HEK293 (cell line): ENCODE measurements around the gene FGR.

Source experiments
- ELK4 ChIP-seq: IDR thresholded peaks from 2 replicates; pipeline ENCODE4 v1.6.1; 2011; ENCODE audit warnings: mild to moderate bottlenecking, low read depth, low read length, borderline replicate concordance
- KLF10 ChIP-seq: fragments of 450-650 bp; IDR thresholded peaks from 2 replicates; pipeline ENCODE4 v1.5.1; 2018; ENCODE audit warnings: missing biosample characterization, mild to moderate bottlenecking, missing genetic modification characterization
- PRDM1 ChIP-seq: fragments of 450-650 bp; formaldehyde crosslinking; IDR thresholded peaks from 2 replicates; pipeline ENCODE4; 2016; ENCODE audit warnings: missing biosample characterization, missing genetic modification characterization
- PRDM10 ChIP-seq: fragments of 450-650 bp; formaldehyde crosslinking; IDR thresholded peaks from 2 replicates; pipeline ENCODE4 v1.5.1; 2016; ENCODE audit warnings: missing biosample characterization, missing genetic modification characterization
- SCRT1 ChIP-seq: fragments of 450-650 bp; formaldehyde crosslinking; IDR thresholded peaks from 2 replicates; pipeline ENCODE4 v1.5.1; 2016; ENCODE audit warnings: missing biosample characterization, missing genetic modification characterization, borderline replicate concordance
- SCRT2 ChIP-seq: fragments of 450-650 bp; formaldehyde crosslinking; IDR thresholded peaks from 2 replicates; pipeline ENCODE4 v1.5.1; 2016; ENCODE audit warnings: missing biosample characterization, missing genetic modification characterization
- SP3 ChIP-seq: fragments of 450-650 bp; formaldehyde crosslinking; IDR thresholded peaks from 2 replicates; pipeline ENCODE4 v1.5.1; 2016; ENCODE audit warnings: missing biosample characterization, missing genetic modification characterization
- ZEB2 ChIP-seq: fragments of 450-650 bp; formaldehyde crosslinking; IDR thresholded peaks from 2 replicates; pipeline ENCODE4 v1.5.1; 2016; ENCODE audit warnings: missing biosample characterization, missing genetic modification characterization
- ZFP69B ChIP-seq: fragments of 450-650 bp; formaldehyde crosslinking; IDR thresholded peaks from 2 replicates; pipeline ENCODE4 v1.5.1; 2016; ENCODE audit warnings: missing biosample characterization, missing genetic modification characterization
- ZNF155 ChIP-seq: fragments of 450-650 bp; formaldehyde crosslinking; IDR thresholded peaks from 2 replicates; pipeline ENCODE4 v1.5.1; 2016; ENCODE audit warnings: missing biosample characterization, missing genetic modification characterization
- ZNF169 ChIP-seq: fragments of 450-650 bp; formaldehyde crosslinking; IDR thresholded peaks from 2 replicates; pipeline ENCODE4 v1.5.1; 2016; ENCODE audit warnings: missing biosample characterization, missing genetic modification characterization
- ZNF2 ChIP-seq: fragments of 450-650 bp; formaldehyde crosslinking; IDR thresholded peaks from 2 replicates; pipeline ENCODE4 v1.5.1; 2016; ENCODE audit warnings: missing biosample characterization, missing genetic modification characterization
- ZNF211 ChIP-seq: fragments of 450-650 bp; formaldehyde crosslinking; IDR thresholded peaks from 2 replicates; pipeline ENCODE4 v1.5.1; 2016; ENCODE audit warnings: low read depth, missing biosample characterization, missing genetic modification characterization
- ZNF335 ChIP-seq: fragments of 450-650 bp; formaldehyde crosslinking; conservative IDR thresholded peaks from 2 replicates; pipeline ENCODE4 v1.5.1; 2016; ENCODE audit warnings: missing biosample characterization, missing genetic modification characterization
- ZNF423 ChIP-seq: fragments of 450-650 bp; formaldehyde crosslinking; IDR thresholded peaks from 2 replicates; pipeline ENCODE4 v1.5.1; 2016; ENCODE audit warnings: missing biosample characterization, missing genetic modification characterization
- ZNF48 ChIP-seq: fragments of 450-650 bp; formaldehyde crosslinking; IDR thresholded peaks from 2 replicates; pipeline ENCODE4 v1.5.1; 2016; ENCODE audit warnings: missing biosample characterization, missing genetic modification characterization
- ZNF596 ChIP-seq: fragments of 450-650 bp; IDR thresholded peaks from 2 replicates; pipeline ENCODE4 v1.5.0; 2018; ENCODE audit warnings: missing biosample characterization, mild to moderate bottlenecking, missing genetic modification characterization, moderate library complexity
- ZNF660 ChIP-seq: fragments of 450-650 bp; IDR thresholded peaks from 2 replicates; pipeline ENCODE4 v1.5.1; 2018; ENCODE audit warnings: missing biosample characterization, mild to moderate bottlenecking, missing genetic modification characterization
- ZNF701 ChIP-seq: fragments of 450-650 bp; formaldehyde crosslinking; IDR thresholded peaks from 2 replicates; pipeline ENCODE4 v1.5.1; 2016; ENCODE audit warnings: missing biosample characterization, missing genetic modification characterization
- ZNF830 ChIP-seq: fragments of 450-650 bp; IDR thresholded peaks from 2 replicates; pipeline ENCODE4 v1.5.0; 2018; ENCODE audit warnings: missing biosample characterization, missing genetic modification characterization, low read depth, mild to moderate bottlenecking, moderate library complexity
- ZSCAN30 ChIP-seq: fragments of 450-650 bp; IDR thresholded peaks from 2 replicates; pipeline ENCODE4 v1.5.1; 2018; ENCODE audit warnings: missing biosample characterization, mild to moderate bottlenecking, missing genetic modification characterization, moderate library complexity
- TF ChIP-seq, protein P1 (sequence below): fragments of 450-650 bp; formaldehyde crosslinking; IDR thresholded peaks from 2 replicates; pipeline ENCODE4 v1.5.1; 2016; ENCODE audit warnings: missing biosample characterization, missing genetic modification characterization
- TF ChIP-seq, protein P2 (sequence below): fragments of 450-650 bp; IDR thresholded peaks from 2 replicates; pipeline ENCODE4 v1.5.1; 2018; ENCODE audit warnings: missing biosample characterization, missing genetic modification characterization

Gene FGR

DNA sequence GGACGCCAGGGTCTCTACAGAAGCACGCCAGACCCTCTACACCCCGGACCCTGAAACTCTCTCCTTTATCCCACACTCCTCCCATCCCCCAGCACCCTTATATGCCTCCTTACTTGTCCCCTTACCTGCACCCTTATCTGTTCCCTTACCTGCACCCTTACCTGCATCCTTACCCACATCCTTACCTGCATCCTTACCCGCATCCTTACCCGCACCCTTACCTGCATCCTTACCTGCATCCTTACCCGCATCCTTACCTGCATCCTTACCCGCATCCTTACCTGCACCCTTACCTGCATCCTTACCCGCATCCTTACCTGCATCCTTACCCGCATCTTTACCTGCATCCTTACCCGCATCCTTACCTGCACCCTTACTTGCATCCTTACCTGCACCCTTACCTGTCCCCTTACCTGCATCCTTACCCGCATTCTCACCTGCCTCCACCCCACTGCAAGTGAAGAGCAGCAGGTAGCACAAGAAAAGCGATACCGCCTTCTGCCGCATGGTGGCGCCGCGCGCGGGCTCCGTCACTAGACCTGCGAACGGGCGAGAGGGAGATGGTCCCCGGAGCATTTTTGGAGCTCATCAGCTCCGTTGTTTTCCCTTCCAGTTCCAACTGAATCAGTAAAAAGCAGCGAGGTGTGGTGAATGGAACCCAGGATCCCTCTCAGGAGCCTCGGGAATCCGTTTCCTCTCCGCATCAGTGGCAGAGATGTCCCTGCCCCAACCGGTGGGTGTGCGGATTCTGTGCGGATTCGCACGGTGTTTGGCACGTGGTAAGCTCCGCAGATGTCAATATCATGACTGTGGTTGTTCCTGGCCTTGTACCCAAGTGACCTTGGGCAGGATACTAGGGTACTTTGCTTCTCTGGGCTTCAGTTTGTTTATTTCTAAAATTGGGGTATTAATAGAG is 34.1 kb upstream of the FGR start (continued):
- TF ChIP-seq ZNF596 (tag by site-specific recombination) (no peak), ZNF701 (tag by site-specific recombination) (no peak), SCRT2 (tag by site-specific recombination) (peak; percentile 90), PRDM10 (tag by site-specific recombination) (peak; percentile 55; the same call in 1 of the 2 replicates), ZEB2 (tag by site-specific recombination) (peak; percentile 100), ZNF48 (tag by site-specific recombination) (no peak), ZFP69B (no peak), ZNF2 (peak; percentile 81), SCRT1 (peak; percentile 93), ZNF169 (tag by site-specific recombination) (no peak), ZNF155 (tag by site-specific recombination) (no peak), ZNF660 (tag by site-specific recombination) (no peak), ZSCAN30 (tag by site-specific recombination) (peak; percentile 27; the same call in 1 of the 2 replicates), ZNF335 (tag by site-specific recombination) (peak; percentile 45; the same call in 1 of the 2 replicates), KLF10 (no peak), ZNF211 (tag by site-specific recombination) (no peak), PRDM1 (tag by site-specific recombination) (no peak), ELK4 (no peak), SP3 (tag by site-specific recombination) (no peak), ZNF830 (no peak), ZNF423 (tag by site-specific recombination) (no peak)
- TF ChIP-seq, protein P1, sequence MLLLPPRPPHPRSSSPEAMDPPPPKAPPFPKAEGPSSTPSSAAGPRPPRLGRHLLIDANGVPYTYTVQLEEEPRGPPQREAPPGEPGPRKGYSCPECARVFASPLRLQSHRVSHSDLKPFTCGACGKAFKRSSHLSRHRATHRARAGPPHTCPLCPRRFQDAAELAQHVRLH (tag by site-specific recombination) = no peak
- TF ChIP-seq, protein P2, sequence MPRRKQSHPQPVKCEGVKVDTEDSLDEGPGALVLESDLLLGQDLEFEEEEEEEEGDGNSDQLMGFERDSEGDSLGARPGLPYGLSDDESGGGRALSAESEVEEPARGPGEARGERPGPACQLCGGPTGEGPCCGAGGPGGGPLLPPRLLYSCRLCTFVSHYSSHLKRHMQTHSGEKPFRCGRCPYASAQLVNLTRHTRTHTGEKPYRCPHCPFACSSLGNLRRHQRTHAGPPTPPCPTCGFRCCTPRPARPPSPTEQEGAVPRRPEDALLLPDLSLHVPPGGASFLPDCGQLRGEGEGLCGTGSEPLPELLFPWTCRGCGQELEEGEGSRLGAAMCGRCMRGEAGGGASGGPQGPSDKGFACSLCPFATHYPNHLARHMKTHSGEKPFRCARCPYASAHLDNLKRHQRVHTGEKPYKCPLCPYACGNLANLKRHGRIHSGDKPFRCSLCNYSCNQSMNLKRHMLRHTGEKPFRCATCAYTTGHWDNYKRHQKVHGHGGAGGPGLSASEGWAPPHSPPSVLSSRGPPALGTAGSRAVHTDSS (tag by site-specific recombination) = no peak
